HL-60 (cell line): ENCODE results near the gene DCHS2.

ENCODE experiments used
- DNase-seq, 2 experiments: peaks; one replicate each; pipeline ENCODE4 v3.0.0-alpha.2; 2010 to 2020; ENCODE audit warnings: low read depth in 1 of 2, low spot score in 1 of 2
- H3K27ac ChIP-seq: fragments of 250-450 bp; sonication (Bioruptor Pico); replicated peaks from 2 replicates; pipeline ENCODE4 v1.5.1; 2020; ENCODE audit warnings: mild to moderate bottlenecking, moderate library complexity
- H3K27me3 ChIP-seq: fragments of 250-450 bp; sonication (Bioruptor Pico); 2 replicates; pipeline ENCODE4 v1.5.1; 2021; ENCODE audit warnings: mild to moderate bottlenecking, moderate library complexity; ENCODE audit not compliant: insufficient read depth, poor library complexity, severe bottlenecking
- H3K4me3 ChIP-seq: replicated peaks from 2 replicates; pipeline ENCODE4 v1.5.1; 2011; ENCODE audit warnings: mild to moderate bottlenecking, control low read depth, low read length; ENCODE audit not compliant: insufficient read depth
- CTCF ChIP-seq: IDR thresholded peaks from one replicate; pipeline ENCODE4 v1.5.1; 2011; ENCODE audit warnings: low read length, control low read depth, inconsistent platforms; ENCODE audit not compliant: insufficient read depth
- GABPA ChIP-seq: IDR thresholded peaks from 2 replicates; pipeline ENCODE4 v1.6.1; 2012; ENCODE audit warnings: low read depth
- POLR2AphosphoS5 ChIP-seq: IDR thresholded peaks from 2 replicates; pipeline ENCODE4 v1.6.1; 2012; ENCODE audit warnings: low read depth
- REST ChIP-seq: IDR thresholded peaks from 2 replicates; pipeline ENCODE4 v1.6.1; 2012; ENCODE audit warnings: low read depth; ENCODE audit not compliant: insufficient replicate concordance
- SPI1 ChIP-seq: IDR thresholded peaks from 2 replicates; pipeline ENCODE4 v1.6.1; 2012; ENCODE audit warnings: low read depth, mild to moderate bottlenecking, borderline replicate concordance

The DCHS2 gene

GRCh38 chr4:154211506-154211905 is 280.1 kb downstream of the DCHS2 start:
- Histone ChIP-seq H3K4me3 (no peak overlapping the region), H3K27me3 (no peaks in the 10 kb centered on the region), H3K27ac (no peak overlapping the region)
- no peak for DNase-seq
- no peak for TF ChIP-seq REST
- TF ChIP-seq CTCF, result no peak
- no peak for TF ChIP-seq POLR2AphosphoS5
- no peak for TF ChIP-seq SPI1
- TF ChIP-seq GABPA, result no peak

GRCh38 chr4:154208424-154208823 is 283.2 kb downstream of the DCHS2 start:
- H3K27me3 ChIP-seq, result no peaks in the 10 kb centered on the region
- DNase-seq, result no peak
- TF ChIP-seq POLR2AphosphoS5 (no peak), REST (no peak), CTCF (no peak), SPI1 (no peak), GABPA (no peak)

GRCh38 chr4:154205471-154205870 is 286.1 kb downstream of the DCHS2 start:
- H3K4me3 ChIP-seq, result no peak overlapping the region
- TF ChIP-seq SPI1 (no peak), CTCF (no peak), REST (no peak), GABPA (no peak), POLR2AphosphoS5 (no peak)
- no peak overlapping the region for H3K27ac ChIP-seq
- DNase-seq, result no peak
- no peaks in the 10 kb centered on the region for H3K27me3 ChIP-seq

More at GRCh38 chr4:154208424-154208823, 283.2 kb downstream of the DCHS2 start:
- H3K27ac ChIP-seq, result no peak overlapping the region
- H3K4me3 ChIP-seq, result no peak overlapping the region
